HepG2 (cell line): ENCODE results near the gene MZT2A. TPM values are rescaled to one million over a fixed set of nuclear protein-coding genes. Genes with fewer than 3 reads are reported as not detected.
"Not testable (repeated sequence)": the region's sequence is repeated elsewhere in the genome, so short reads cannot be mapped to it uniquely, and the experiment has no call there.

Experiments
- ATAC-seq: fragments of 200-7000 bp; cut with Tn5 transposase; 3 replicates; pipeline ENCODE4 v1.9.1; 2020; ENCODE audit warnings: mild to moderate bottlenecking, moderate library complexity
- BruUV-seq: library from RNA; stranded (reverse); fragments of 400-500 nt; replicated peaks from 2 replicates; lab custom pipeline; 2021; lab: Mats Ljungman, UMichigan
- CTCF ChIA-PET: fragments of 300-600 bp; formaldehyde crosslinking; extraction: SDS; loops from one replicate; lab custom pipeline; 2021; ENCODE audit warnings: low total read pairs, inconsistent platforms, low intra/inter-chr PET ratio; lab: Yijun Ruan, JAX
- POLR2A ChIA-PET: fragments of 350-600 bp; sonication (Branson Sonifier 250); formaldehyde crosslinking; loops from one replicate; lab custom pipeline; 2020; ENCODE audit warnings: antibody characterized with exemption, inconsistent platforms; lab: Yijun Ruan, JAX
- DNase-seq: peaks from one replicate; pipeline ENCODE4 v3.0.0-alpha.2; 2015; ENCODE audit warnings: low spot score
- FAIRE-seq: peaks from 3 replicates; lab custom pipeline; 2011; peaks lifted over from hg19 to GRCh38; lab: Jason Lieb, UNC
- H2AFZ ChIP-seq: one replicate; pipeline ENCODE4 v1.6.1; 2011; ENCODE audit warnings: low read length, inconsistent platforms
- H3K27ac ChIP-seq: fragments of 300-600 bp; 3 replicates; pipeline ENCODE4 v1.8.0; 2011; ENCODE audit warnings: mixed run types, mild to moderate bottlenecking, mixed read lengths, low read length, inconsistent platforms; ENCODE audit not compliant: insufficient read depth; ENCODE audit errors: extremely low read length
- H3K27me3 ChIP-seq, 2 experiments: fragments of 200-600 bp in 1 of 2; 2 replicates in 1 of 2; 3 replicates in 1 of 2; pipeline versions ENCODE4 v1.6.0 to v1.8.0; 2011; ENCODE audit warnings: low read length in 2 of 2, mild to moderate bottlenecking in 2 of 2, moderate library complexity in 2 of 2, inconsistent platforms in 1 of 2; ENCODE audit not compliant: insufficient read depth in 2 of 2, control insufficient read depth in 1 of 2
- H3K36me3 ChIP-seq, 2 experiments: fragments of 200-600 bp in 1 of 2; replicated peaks in 1 of 2; 2 replicates in 1 of 2; 3 replicates in 1 of 2; pipeline versions ENCODE4 v1.5.1 to v1.8.0; 2011; ENCODE audit warnings: low read length in 2 of 2, inconsistent platforms in 1 of 2; ENCODE audit not compliant: insufficient read depth in 2 of 2, control insufficient read depth in 1 of 2
- H3K4me1 ChIP-seq: 2 replicates; pipeline ENCODE4 v1.5.1; 2012; ENCODE audit warnings: low read length, inconsistent platforms; ENCODE audit not compliant: insufficient read depth
- H3K4me2 ChIP-seq: 2 replicates; pipeline ENCODE4 v1.6.0; 2011; ENCODE audit warnings: low read depth, low read length, inconsistent platforms
- H3K4me3 ChIP-seq, 3 experiments: fragments of 200-600 bp in 1 of 3; sonication (generic), shearing (Covaris generic) in 1 of 3; replicated peaks in 1 of 3; 2 replicates each; pipeline ENCODE4 v1.5.1; 2011 to 2016; ENCODE audit warnings: low read length in 3 of 3, inconsistent platforms in 2 of 3, low read depth in 2 of 3, mild to moderate bottlenecking in 2 of 3, control low read depth in 1 of 3, mixed read lengths in 1 of 3; ENCODE audit not compliant: insufficient read depth in 1 of 3
- H3K79me2 ChIP-seq: one replicate; pipeline ENCODE4 v1.6.1; 2011; ENCODE audit warnings: low read length, inconsistent platforms; ENCODE audit not compliant: insufficient read depth
- H3K9ac ChIP-seq: 2 replicates; pipeline ENCODE4 v1.6.0; 2011; ENCODE audit warnings: mild to moderate bottlenecking, low read depth, low read length, inconsistent platforms; ENCODE audit not compliant: insufficient read depth
- H3K9me3 ChIP-seq: 2 replicates; pipeline ENCODE4 v1.5.1; 2012; ENCODE audit warnings: mild to moderate bottlenecking, low read length
- H4K20me1 ChIP-seq: 2 replicates; pipeline ENCODE4 v1.6.0; 2011; ENCODE audit warnings: inconsistent platforms, mild to moderate bottlenecking, low read length, moderate library complexity; ENCODE audit not compliant: insufficient read depth
- CEBPB ChIP-seq: IDR thresholded peaks from 2 replicates; pipeline ENCODE4 v1.6.1; 2011; ENCODE audit warnings: low read depth, low read length, improper control_type of control experiment, borderline replicate concordance
- CEBPG ChIP-seq: IDR thresholded peaks from 2 replicates; pipeline ENCODE4 v1.6.1; 2016
- ZBTB26 ChIP-seq: IDR thresholded peaks from 2 replicates; pipeline ENCODE4 v1.6.1; 2016; ENCODE audit warnings: missing compliant biosample characterization, missing genetic modification reagents, borderline replicate concordance
- ZBTB33 ChIP-seq: sonication (generic); formaldehyde crosslinking; IDR thresholded peaks from 2 replicates; pipeline ENCODE4 v1.4.0; 2020; ENCODE audit warnings: missing genetic modification reagents
- ZNF281 ChIP-seq: sonication (generic); formaldehyde crosslinking; IDR thresholded peaks from 2 replicates; pipeline ENCODE4 v1.4.0; 2020; ENCODE audit warnings: missing genetic modification reagents, borderline replicate concordance
- ZNF362 ChIP-seq: sonication (generic); formaldehyde crosslinking; IDR thresholded peaks from 2 replicates; pipeline ENCODE4 v1.4.0; 2020; ENCODE audit warnings: missing genetic modification reagents, mild to moderate bottlenecking, borderline replicate concordance
- ZNF687 ChIP-seq: sonication (generic); formaldehyde crosslinking; IDR thresholded peaks from 2 replicates; pipeline ENCODE4 v1.5.1; 2020; ENCODE audit warnings: mild to moderate bottlenecking, missing genetic modification reagents, moderate library complexity
- WGBS: methylation state at CpG from one replicate; pipeline ENCODE4 v1.1.6; 2017; ENCODE audit warnings: low lambda C conversion rate; 5-methylcytosine and 5-hydroxymethylcytosine counted together
- in situ Hi-C: cut with HindIII; loops from 2 replicates; pipeline ENCODE4 v1.10.0; 2017; ENCODE audit warnings: low pct_unique_long_range_greater_than_20kb; ENCODE audit not compliant: extremely low pct_ligation_motif_present
- intact Hi-C: fragments of 100-400 bp; cut with micrococcal nuclease; formaldehyde crosslinking; loops from one replicate; pipeline ENCODE4 v1.10.0; 2022; ENCODE audit not compliant: unreplicated experiment
- polyA plus RNA-seq, 8 experiments: library from polyadenylated mRNA; depleted of rRNA in 3 of 8; stranded (reverse) in 7 of 8; unstranded in 1 of 8; fragments of >200 nt; fragmentation: Illumina TruSeq in 4 of 8; extraction: Trizol in 4 of 8; gene quantifications; 2 replicates each; pipeline versions ENCODE4 v1.2.1 to v1.2.3, GENCODE V29; 2011 to 2016; ENCODE audit warnings: low read depth in 4 of 8, missing spikeins in 1 of 8, mixed read lengths in 1 of 8; ENCODE audit not compliant: insufficient read depth in 1 of 8
- total RNA-seq, 5 experiments: library from RNA; depleted of rRNA; stranded (reverse); fragments of >200 nt; fragmentation: Illumina TruSeq; extraction: Trizol; gene quantifications; 2 replicates each; pipeline ENCODE4 v1.2.3, GENCODE V29; 2016; ENCODE audit warnings: low read depth in 1 of 5

MZT2A gene
- total and polyA plus RNA-seq, 2 of the 13 experiments (the other 11 are each of a cell fraction or from before 2014, with no cell fraction given) = 221 to 349 TPM

GRCh38 chr2:131486201-131486902, 5.8 kb downstream of the MZT2A start:
- Histone ChIP-seq H3K4me1 (peaks cover 40% of the 10 kb centered on the region), H3K36me3 (peaks cover 3 to 21% of the 10 kb centered on the region in 2 experiments; a peak in 3 of 5 replicates), H3K79me2 (peaks cover 26% of the 10 kb centered on the region)
- CTCF ChIA-PET, H3K4me3 ChIP-seq, H3K27me3 ChIP-seq, H2AFZ ChIP-seq, H3K4me2 ChIP-seq, BruUV-seq, H3K27ac ChIP-seq, H3K9me3 ChIP-seq, POLR2A ChIA-PET, intact Hi-C loops, H3K9ac ChIP-seq, ATAC-seq, H4K20me1 ChIP-seq: not testable (repeated sequence)
- DNase-seq (peak; percentile 16), FAIRE-seq (peak; percentile 23)
- TF ChIP-seq CEBPB = peak; percentile 71
- 0 out of 2 replicates have a peak, but pooled peaks have one; percentile 22 for TF ChIP-seq ZBTB26
- 0 out of 2 replicates have a peak, but pooled peaks have one; percentile 29 for TF ChIP-seq ZNF362 (CRISPR knock-in tag)
- TF ChIP-seq ZBTB33 = peak; percentile 51; the same call in 1 of the 2 replicates
- TF ChIP-seq CEBPG (CRISPR knock-in tag) = peak; percentile 70; the same call in 1 of the 2 replicates
- peak; percentile 42 for TF ChIP-seq ZNF687
- TF ChIP-seq ZNF281 (CRISPR knock-in tag) = peak; percentile 54; the same call in 1 of the 2 replicates
- in situ Hi-C loops = loop anchor here (25.0 kb wide), 1 partner anchor 1299 kb away; the partner anchor contains the start of genes MZT2B, SMPD4 and TUBA3E
- WGBS = 87% methylated on average over 13 of the region's 14 CpGs
